ENCODE data around the gene SLC26A8.
"Not testable (repeated sequence)": the region's sequence is repeated elsewhere in the genome, so short reads cannot be mapped to it uniquely, and the experiment has no call there.

Gene SLC26A8

DNA sequence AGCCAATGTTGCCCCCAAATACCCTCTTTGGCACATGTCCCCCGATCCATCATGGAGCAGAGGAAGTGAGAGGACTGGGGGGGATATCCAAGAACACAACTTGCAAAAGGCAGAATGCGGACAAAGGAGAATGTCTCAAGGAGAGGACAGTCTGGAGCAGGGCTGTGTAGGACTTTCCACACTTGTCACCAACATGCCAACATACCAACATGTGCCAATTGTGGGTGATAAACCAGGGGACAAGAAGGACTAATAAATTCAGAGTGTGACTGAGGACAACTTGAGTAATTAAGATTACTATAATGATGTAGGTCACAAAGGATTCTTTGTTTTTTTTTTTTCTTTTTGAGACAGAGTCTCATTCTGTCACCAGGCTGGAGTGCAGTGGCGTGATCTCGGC lies 8.8 kb downstream of the SLC26A8 start:
- Histone ChIP-seq H3K9ac (ENCODE audit: low read length) (no peak overlapping the region), H3K36me3 (ENCODE audit: control insufficient read depth, insufficient read depth, low read length) (no peaks in the 10 kb centered on the region), H3K9me3 (ENCODE audit: control insufficient read depth, insufficient read depth, low read depth, low read length) (no peaks in the 10 kb centered on the region), H3K27ac (ENCODE audit: low read depth, low read length) (no peak overlapping the region), H3K4me3 (ENCODE audit: low read depth, low read length) (no peak overlapping the region), H3K27me3 (ENCODE audit: control insufficient read depth, insufficient read depth, low read length) (no peaks in the 10 kb centered on the region), H3K4me1 (ENCODE audit: control insufficient read depth, insufficient read depth, low read length) (no peaks in the 10 kb centered on the region)

DNA sequence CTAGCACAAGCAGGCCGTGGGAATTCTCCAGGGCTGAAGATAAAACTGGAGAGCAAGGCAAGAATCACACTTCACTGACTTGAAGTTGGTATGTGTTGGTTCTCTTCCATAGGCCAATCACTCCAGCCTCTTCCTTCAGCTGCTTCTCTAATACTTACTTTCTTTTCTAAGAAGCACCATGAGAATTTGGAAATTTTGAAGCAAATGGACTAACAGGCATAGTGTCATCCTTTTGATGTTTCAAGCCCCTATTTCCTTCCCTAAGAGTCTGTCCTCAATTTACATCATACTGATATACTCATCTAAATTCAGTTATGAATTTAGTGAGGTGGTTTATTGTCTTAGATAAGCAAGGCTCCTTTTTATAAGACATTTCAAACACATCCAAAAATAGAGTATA lies 24.0 kb downstream of the SLC26A8 start:
- no peak overlapping the region for H3K9ac ChIP-seq (ENCODE audit: low read length)
- H3K9me3 ChIP-seq (ENCODE audit: control insufficient read depth, insufficient read depth, low read depth, low read length) = no peaks in the 10 kb centered on the region
- H3K27ac ChIP-seq (ENCODE audit: low read depth, low read length) = no peak overlapping the region
- no peaks in the 10 kb centered on the region for H3K36me3 ChIP-seq (ENCODE audit: control insufficient read depth, insufficient read depth, low read length)
- no peaks in the 10 kb centered on the region for H3K4me1 ChIP-seq (ENCODE audit: control insufficient read depth, insufficient read depth, low read length)
- H3K4me3 ChIP-seq (ENCODE audit: low read depth, low read length) = no peak overlapping the region
- H3K27me3 ChIP-seq (ENCODE audit: control insufficient read depth, insufficient read depth, low read length) = no peaks in the 10 kb centered on the region

DNA sequence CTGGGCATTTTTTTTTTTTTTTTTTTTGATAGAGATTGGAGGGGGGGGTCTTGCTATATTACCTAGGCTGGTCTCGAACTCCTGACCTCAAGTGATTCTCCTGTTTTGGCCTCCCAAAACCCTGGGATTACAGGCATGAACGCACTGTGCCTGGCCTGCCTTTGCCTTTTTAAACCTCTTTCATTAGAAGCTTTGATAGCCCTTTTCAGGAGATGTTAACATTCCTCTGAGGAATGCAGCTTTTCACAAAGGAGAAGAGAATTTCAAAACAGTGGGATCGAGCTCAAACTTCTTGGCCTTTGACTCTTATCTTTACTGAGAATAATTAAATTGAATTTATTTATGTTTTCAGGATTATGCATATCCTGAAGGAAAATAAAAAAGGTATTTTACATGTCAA lies 31.3 kb downstream of the SLC26A8 start:
- no peaks in the 10 kb centered on the region for H3K9me3 ChIP-seq (ENCODE audit: control insufficient read depth, insufficient read depth, low read depth, low read length)
- H3K4me3 ChIP-seq (ENCODE audit: low read depth, low read length) = no peak overlapping the region

DNA sequence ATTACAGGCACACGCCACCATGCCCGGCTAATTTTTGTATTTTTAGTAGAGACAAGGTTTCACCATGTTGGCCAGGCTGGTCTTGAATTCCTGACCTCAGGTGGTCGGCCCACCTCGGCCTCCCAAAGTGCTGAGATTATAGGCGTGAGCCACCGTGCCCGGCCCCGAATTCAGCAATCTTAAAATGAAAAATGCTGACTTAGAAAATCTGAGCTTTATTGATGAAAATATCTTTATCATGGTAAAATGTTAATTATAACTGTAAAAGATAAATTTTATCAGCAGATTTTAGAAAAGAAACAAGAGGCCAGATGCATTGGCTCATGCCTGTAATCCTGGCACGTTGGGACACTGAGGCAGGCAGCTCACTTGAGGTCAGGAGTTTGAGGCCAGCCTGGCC lies 36.4 kb downstream of the SLC26A8 start:
- not testable (repeated sequence) for H3K4me1 ChIP-seq (ENCODE audit: control insufficient read depth, insufficient read depth, low read length); H3K9ac ChIP-seq (ENCODE audit: low read length); H3K9me3 ChIP-seq (ENCODE audit: control insufficient read depth, insufficient read depth, low read depth, low read length); H3K36me3 ChIP-seq (ENCODE audit: control insufficient read depth, insufficient read depth, low read length); H3K27me3 ChIP-seq (ENCODE audit: control insufficient read depth, insufficient read depth, low read length); H3K27ac ChIP-seq (ENCODE audit: low read depth, low read length); H3K4me3 ChIP-seq (ENCODE audit: low read depth, low read length)

More for the DNA sequence above, 31.3 kb downstream of the SLC26A8 start:
- H3K4me1 ChIP-seq (ENCODE audit: control insufficient read depth, insufficient read depth, low read length) = no peaks in the 10 kb centered on the region; the same call in 1 of the 2 replicates
- no peak overlapping the region for H3K9ac ChIP-seq (ENCODE audit: low read length)
- H3K27ac ChIP-seq (ENCODE audit: low read depth, low read length) = no peak overlapping the region
- H3K36me3 ChIP-seq (ENCODE audit: control insufficient read depth, insufficient read depth, low read length) = no peaks in the 10 kb centered on the region
- no peaks in the 10 kb centered on the region for H3K27me3 ChIP-seq (ENCODE audit: control insufficient read depth, insufficient read depth, low read length)

DNA sequence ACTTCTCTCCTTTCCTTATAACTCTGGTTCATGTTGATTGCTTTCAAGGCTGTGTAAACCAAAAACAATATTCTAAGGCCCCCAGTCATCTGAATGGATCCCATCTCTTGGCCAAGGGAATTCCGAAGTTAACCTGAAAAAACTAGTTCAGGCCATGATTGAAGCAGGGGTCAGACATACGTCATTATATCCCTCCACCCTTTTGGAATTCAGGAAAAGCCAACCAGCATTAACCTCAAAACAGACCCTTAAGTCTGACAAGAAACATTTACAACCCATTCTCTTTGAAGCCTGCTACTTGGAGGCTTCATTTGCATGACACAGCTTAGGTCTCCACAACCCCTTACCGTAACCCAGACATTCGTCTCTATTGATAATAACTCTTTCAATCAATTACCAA lies 39.7 kb downstream of the SLC26A8 start:
- peaks cover 9% of the 10 kb centered on the region for H3K4me1 ChIP-seq (ENCODE audit: control insufficient read depth, insufficient read depth, low read length)
- H3K9ac ChIP-seq (ENCODE audit: low read length) = no peak overlapping the region
- no peaks in the 10 kb centered on the region for H3K36me3 ChIP-seq (ENCODE audit: control insufficient read depth, insufficient read depth, low read length)
- H3K27me3 ChIP-seq (ENCODE audit: control insufficient read depth, insufficient read depth, low read length) = no peaks in the 10 kb centered on the region
- no peak overlapping the region; the same call in 1 of the 2 replicates for H3K27ac ChIP-seq (ENCODE audit: low read depth, low read length)
- no peak overlapping the region for H3K4me3 ChIP-seq (ENCODE audit: low read depth, low read length)
- no peaks in the 10 kb centered on the region for H3K9me3 ChIP-seq (ENCODE audit: control insufficient read depth, insufficient read depth, low read depth, low read length)

DNA sequence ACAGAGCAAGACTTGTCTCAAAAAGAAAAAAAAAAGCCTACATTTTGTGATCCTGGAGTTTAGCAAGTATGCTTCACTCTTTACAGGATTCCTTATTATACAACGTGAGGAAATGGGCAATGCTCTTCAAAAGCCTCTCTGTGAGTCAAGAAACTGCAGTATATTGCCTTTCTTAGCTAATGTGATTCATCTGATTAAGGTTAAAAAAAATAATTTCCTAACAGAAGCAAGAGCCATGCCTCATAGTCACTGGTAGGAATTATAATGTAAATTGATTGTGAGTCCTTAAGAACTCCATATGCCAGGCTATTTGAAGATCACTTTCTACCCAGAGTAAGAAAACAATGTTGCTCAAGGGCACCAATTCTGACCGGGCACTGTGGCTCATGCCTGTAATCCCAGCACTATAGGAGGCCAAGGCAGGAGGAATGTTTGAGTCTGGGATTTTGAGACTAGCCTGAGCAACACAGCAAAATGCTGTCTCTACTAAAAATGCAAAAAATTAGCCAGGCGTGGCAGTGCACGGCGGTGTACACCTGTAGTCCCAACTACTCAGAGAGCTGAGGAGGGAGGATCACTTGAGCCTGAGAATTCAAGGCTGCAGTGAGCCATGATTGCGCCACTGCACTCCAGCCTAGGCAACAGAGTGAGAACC lies 43.3 kb downstream of the SLC26A8 start:
- H3K9ac ChIP-seq (ENCODE audit: low read length) = no peak overlapping the region
- H3K4me1 ChIP-seq (ENCODE audit: control insufficient read depth, insufficient read depth, low read length) = peaks cover 9% of the 10 kb centered on the region
- H3K27ac ChIP-seq (ENCODE audit: low read depth, low read length) = no peak overlapping the region
- H3K27me3 ChIP-seq (ENCODE audit: control insufficient read depth, insufficient read depth, low read length) = no peaks in the 10 kb centered on the region
- no peaks in the 10 kb centered on the region for H3K9me3 ChIP-seq (ENCODE audit: control insufficient read depth, insufficient read depth, low read depth, low read length)
- H3K4me3 ChIP-seq (ENCODE audit: low read depth, low read length) = no peak overlapping the region
- no peaks in the 10 kb centered on the region for H3K36me3 ChIP-seq (ENCODE audit: control insufficient read depth, insufficient read depth, low read length)

DNA sequence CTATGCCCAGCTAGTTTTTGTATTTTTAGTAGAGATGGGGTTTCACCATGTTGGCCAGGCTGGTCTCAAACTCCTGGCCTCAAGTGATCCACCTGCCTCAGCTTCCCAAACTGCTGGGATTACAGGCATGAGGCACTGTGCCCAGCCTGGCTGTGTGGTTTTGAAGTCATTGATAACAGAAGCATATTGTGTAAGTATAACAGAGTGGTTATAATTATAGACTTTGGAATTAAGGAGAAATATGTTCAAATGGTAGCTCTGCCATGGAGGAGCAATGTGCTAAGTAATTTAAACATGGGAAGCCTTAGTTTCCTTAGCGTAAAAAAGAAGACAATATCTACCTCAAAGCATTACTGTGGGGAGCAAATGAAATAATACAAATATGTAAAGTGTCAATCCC lies 44.3 kb downstream of the SLC26A8 start:
- not testable (repeated sequence) for H3K36me3 ChIP-seq (ENCODE audit: control insufficient read depth, insufficient read depth, low read length); H3K9ac ChIP-seq (ENCODE audit: low read length); H3K4me1 ChIP-seq (ENCODE audit: control insufficient read depth, insufficient read depth, low read length); H3K27me3 ChIP-seq (ENCODE audit: control insufficient read depth, insufficient read depth, low read length); H3K4me3 ChIP-seq (ENCODE audit: low read depth, low read length); H3K9me3 ChIP-seq (ENCODE audit: control insufficient read depth, insufficient read depth, low read depth, low read length); H3K27ac ChIP-seq (ENCODE audit: low read depth, low read length)

DNA sequence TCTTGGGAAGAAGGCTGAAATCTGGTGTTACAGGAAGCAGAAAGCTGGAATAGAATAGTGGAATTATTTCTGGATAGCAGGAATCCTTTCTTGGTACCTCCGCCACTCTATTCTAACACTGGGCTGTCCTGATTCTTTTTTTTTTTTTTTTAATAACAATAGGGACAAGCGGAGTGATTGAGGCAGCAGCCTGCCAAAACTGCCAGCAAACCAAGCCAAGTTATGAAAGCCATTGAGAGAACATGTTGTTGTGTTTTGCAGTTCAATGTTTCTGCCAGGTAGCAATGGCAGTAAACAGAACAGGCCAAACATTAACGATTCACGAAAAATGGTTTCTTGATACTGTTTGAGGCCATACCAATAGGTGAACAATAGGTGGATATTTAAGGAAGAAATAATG lies 47.1 kb downstream of the SLC26A8 start:
- Histone ChIP-seq H3K4me1 (ENCODE audit: control insufficient read depth, insufficient read depth, low read length) (no peaks in the 10 kb centered on the region; the same call in 1 of the 2 replicates), H3K9ac (ENCODE audit: low read length) (no peak overlapping the region), H3K27ac (ENCODE audit: low read depth, low read length) (no peak overlapping the region), H3K4me3 (ENCODE audit: low read depth, low read length) (no peak overlapping the region), H3K27me3 (ENCODE audit: control insufficient read depth, insufficient read depth, low read length) (no peaks in the 10 kb centered on the region), H3K36me3 (ENCODE audit: control insufficient read depth, insufficient read depth, low read length) (no peaks in the 10 kb centered on the region), H3K9me3 (ENCODE audit: control insufficient read depth, insufficient read depth, low read depth, low read length) (no peaks in the 10 kb centered on the region)

DNA sequence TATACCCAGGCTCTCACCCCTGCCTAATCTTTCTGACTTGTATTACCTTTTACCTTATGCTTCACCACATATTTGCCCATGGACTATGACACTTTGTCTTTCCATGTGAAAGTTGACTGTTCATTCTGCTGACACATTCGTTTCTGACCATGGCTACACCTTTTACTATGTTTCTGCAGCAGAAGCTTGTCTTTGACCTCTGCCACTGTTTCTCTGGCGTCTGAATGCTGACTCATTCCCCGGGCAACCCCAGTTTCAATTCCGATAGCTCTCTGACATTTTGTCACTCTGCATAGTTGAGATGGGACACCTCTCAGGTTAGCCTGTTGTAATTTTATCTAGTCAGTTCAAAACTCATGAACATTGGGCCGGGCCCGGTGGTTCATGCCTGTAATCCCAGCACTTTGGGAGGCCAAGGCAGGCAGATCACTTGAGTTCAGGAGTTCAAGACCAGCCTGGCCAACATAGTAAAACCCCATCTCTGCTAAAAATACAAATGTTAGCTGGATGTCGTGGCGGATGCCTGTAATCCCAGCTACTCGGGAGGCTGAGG lies 50.7 kb downstream of the SLC26A8 start:
- Histone ChIP-seq H3K27me3 (ENCODE audit: control insufficient read depth, insufficient read depth, low read length) (no peaks in the 10 kb centered on the region), H3K4me1 (ENCODE audit: control insufficient read depth, insufficient read depth, low read length) (no peaks in the 10 kb centered on the region; the same call in 1 of the 2 replicates), H3K9me3 (ENCODE audit: control insufficient read depth, insufficient read depth, low read depth, low read length) (no peaks in the 10 kb centered on the region), H3K27ac (ENCODE audit: low read depth, low read length) (no peak overlapping the region), H3K4me3 (ENCODE audit: low read depth, low read length) (no peak overlapping the region), H3K9ac (ENCODE audit: low read length) (no peak overlapping the region), H3K36me3 (ENCODE audit: control insufficient read depth, insufficient read depth, low read length) (no peaks in the 10 kb centered on the region)

DNA sequence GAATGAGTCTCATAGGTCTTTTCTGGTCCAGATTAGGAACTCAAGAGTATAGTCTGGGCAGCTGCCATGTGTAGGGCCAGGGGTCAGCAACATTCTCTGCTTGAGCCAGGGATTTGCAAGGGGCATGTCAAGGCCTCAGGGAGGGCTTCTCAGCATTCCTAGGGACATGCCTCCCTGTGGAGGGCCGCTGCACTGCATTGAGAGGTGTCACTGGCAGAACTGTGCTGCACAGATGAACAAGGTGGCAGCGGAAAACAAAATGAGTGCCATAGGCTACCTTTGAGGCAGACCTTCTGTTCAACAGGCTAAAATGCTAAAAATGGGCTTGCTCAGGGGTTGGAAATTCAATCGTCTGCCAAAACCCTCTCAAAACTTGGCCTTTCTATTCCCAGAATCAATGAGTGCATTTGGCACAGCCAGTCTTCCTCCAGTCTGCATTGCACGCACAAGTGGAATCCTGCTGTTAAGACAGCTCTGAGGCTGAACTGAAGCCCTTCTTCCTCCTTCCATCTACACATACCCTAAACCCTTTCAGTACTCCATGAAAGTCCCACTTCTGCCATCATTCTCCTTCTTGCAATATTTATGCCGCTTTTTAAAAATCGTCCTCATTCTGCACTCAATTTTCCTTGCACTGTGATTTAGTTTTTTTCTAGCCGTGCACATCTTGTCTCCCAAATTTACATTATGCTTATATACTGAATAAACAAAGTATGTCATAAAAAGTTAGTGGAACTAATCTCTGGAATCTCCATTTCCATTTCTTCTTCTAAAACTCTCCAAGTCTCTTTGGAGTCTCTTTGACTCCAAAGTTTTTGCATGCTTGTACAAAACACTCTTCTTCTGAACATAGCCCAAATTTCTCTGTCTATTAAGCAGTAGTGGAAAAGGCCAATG lies 51.7 kb downstream of the SLC26A8 start:
- Histone ChIP-seq H3K9me3 (ENCODE audit: control insufficient read depth, insufficient read depth, low read depth, low read length) (no peaks in the 10 kb centered on the region), H3K9ac (ENCODE audit: low read length) (no peak overlapping the region), H3K27me3 (ENCODE audit: control insufficient read depth, insufficient read depth, low read length) (no peaks in the 10 kb centered on the region), H3K4me3 (ENCODE audit: low read depth, low read length) (no peak overlapping the region), H3K36me3 (ENCODE audit: control insufficient read depth, insufficient read depth, low read length) (no peaks in the 10 kb centered on the region), H3K27ac (ENCODE audit: low read depth, low read length) (no peak overlapping the region), H3K4me1 (ENCODE audit: control insufficient read depth, insufficient read depth, low read length) (no peaks in the 10 kb centered on the region; the same call in 1 of the 2 replicates)

DNA sequence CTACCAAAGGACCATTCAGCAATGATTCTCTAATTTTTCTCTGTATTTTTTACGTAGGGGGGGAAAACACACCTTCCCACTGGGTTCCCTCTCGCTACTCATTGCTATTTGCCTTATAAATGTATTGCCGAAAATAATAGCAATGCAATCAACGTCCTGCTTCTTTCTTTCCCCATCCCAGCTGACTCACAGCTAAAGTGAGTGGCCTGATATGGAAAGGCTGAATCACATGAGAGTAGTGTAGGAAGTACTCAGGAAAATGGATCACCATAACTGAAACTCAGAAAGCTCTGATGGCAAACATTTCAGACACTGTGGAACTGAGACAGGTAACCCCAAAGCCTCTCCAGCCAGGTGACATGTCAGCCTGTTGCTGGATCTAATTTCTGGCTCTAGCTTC lies 54.3 kb downstream of the SLC26A8 start:
- H3K27me3 ChIP-seq (ENCODE audit: control insufficient read depth, insufficient read depth, low read length) = no peaks in the 10 kb centered on the region
- H3K27ac ChIP-seq (ENCODE audit: low read depth, low read length) = no peak overlapping the region
- H3K4me3 ChIP-seq (ENCODE audit: low read depth, low read length) = no peak overlapping the region
- no peaks in the 10 kb centered on the region; the same call in 1 of the 2 replicates for H3K4me1 ChIP-seq (ENCODE audit: control insufficient read depth, insufficient read depth, low read length)
- H3K9ac ChIP-seq (ENCODE audit: low read length) = no peak overlapping the region
- H3K9me3 ChIP-seq (ENCODE audit: control insufficient read depth, insufficient read depth, low read depth, low read length) = no peaks in the 10 kb centered on the region
- H3K36me3 ChIP-seq (ENCODE audit: control insufficient read depth, insufficient read depth, low read length) = no peaks in the 10 kb centered on the region
